K562 (cell line): ENCODE results near the gene NODAL. TPM values are rescaled to one million over a fixed set of nuclear protein-coding genes. Genes with fewer than 3 reads are reported as not detected.
A peak's percentile ranks its signal among the peaks of the same experiment; 100 is the strongest.

Experiments
- CBFA2T3 ChIP-seq: fragments of 450-650 bp; IDR thresholded peaks from 2 replicates; pipeline ENCODE4 v1.6.1; 2017
- CBX2 ChIP-seq: fragments of 200-600 bp; sonication (generic); IDR thresholded peaks from one replicate; pipeline ENCODE4 v1.6.1; 2012; ENCODE audit warnings: mild to moderate bottlenecking, low read length, inconsistent platforms; ENCODE audit not compliant: insufficient read depth, poor library complexity, severe bottlenecking
- CBX5 ChIP-seq: IDR thresholded peaks from 2 replicates; pipeline ENCODE4 v1.6.1; 2014; ENCODE audit warnings: low read depth, borderline replicate concordance
- CTCFL ChIP-seq: IDR thresholded peaks from 2 replicates; pipeline ENCODE4 v1.6.1; 2011; ENCODE audit warnings: borderline replicate concordance, low read depth, mild to moderate bottlenecking, moderate library complexity, low read length; ENCODE audit not compliant: insufficient read depth, poor library complexity, severe bottlenecking
- DPF2 ChIP-seq: fragments of 450-650 bp; IDR thresholded peaks from 2 replicates; pipeline ENCODE4 v1.6.1; 2016
- EGR1 ChIP-seq: fragments of 450-650 bp; conservative IDR thresholded peaks from 2 replicates; pipeline ENCODE4 v1.6.1; 2017; ENCODE audit warnings: mild to moderate bottlenecking
- GABPB2 ChIP-seq: fragments of 250-450 bp; sonication (Bioruptor Pico); conservative IDR thresholded peaks from 2 replicates; pipeline ENCODE4 v1.5.1; 2021; ENCODE audit warnings: mild to moderate bottlenecking
- HMG20B ChIP-seq: fragments of 250-450 bp; sonication (Bioruptor Pico); IDR thresholded peaks from 2 replicates; pipeline ENCODE4 v1.5.0; 2021; ENCODE audit warnings: mild to moderate bottlenecking
- HNRNPLL ChIP-seq: fragments of 200-400 bp; formaldehyde crosslinking; IDR thresholded peaks from 2 replicates; pipeline ENCODE4 v1.6.1; 2017; ENCODE audit warnings: low read length, low read depth, mild to moderate bottlenecking; ENCODE audit not compliant: poor library complexity, severe bottlenecking
- JUND ChIP-seq, 2 experiments: IDR thresholded peaks; 2 replicates in 1 of 2; 3 replicates in 1 of 2; pipeline ENCODE4 v1.6.1; 2011; ENCODE audit warnings: borderline replicate concordance in 2 of 2, low read depth in 2 of 2, low read length in 2 of 2, improper control_type of control experiment in 1 of 2, missing biosample characterization in 1 of 2, missing genetic modification characterization in 1 of 2, missing genetic modification reagents in 1 of 2
- KAT2B ChIP-seq: IDR thresholded peaks from one replicate; pipeline ENCODE4 v1.6.1; 2012; ENCODE audit warnings: low read depth, mild to moderate bottlenecking, control low read depth, inconsistent platforms, low read length, moderate library complexity
- MIER1 ChIP-seq: fragments of 450-650 bp; IDR thresholded peaks from 2 replicates; pipeline ENCODE4 v1.6.1; 2016; ENCODE audit warnings: antibody characterized with exemption, mild to moderate bottlenecking, low read depth
- OTX1 ChIP-seq: fragments of 450-650 bp; formaldehyde crosslinking; IDR thresholded peaks from 2 replicates; pipeline ENCODE4 v1.4.0; 2022; ENCODE audit warnings: mild to moderate bottlenecking
- PHF21A ChIP-seq: fragments of 450-650 bp; IDR thresholded peaks from 2 replicates; pipeline ENCODE4 v1.6.1; 2017; ENCODE audit warnings: low read depth, borderline replicate concordance
- PML ChIP-seq: IDR thresholded peaks from 2 replicates; pipeline ENCODE4 v1.6.1; 2012; ENCODE audit warnings: low read length, inconsistent platforms
- PRPF4 ChIP-seq: fragments of 200-400 bp; formaldehyde crosslinking; IDR thresholded peaks from one replicate; pipeline ENCODE4 v1.6.1; 2017; ENCODE audit warnings: low read length, low read depth, mild to moderate bottlenecking; ENCODE audit not compliant: insufficient read depth, poor library complexity, severe bottlenecking
- RCOR1 ChIP-seq, 2 experiments: IDR thresholded peaks; 2 replicates each; pipeline ENCODE4 v1.6.1; 2012; ENCODE audit warnings: low read depth in 2 of 2, low read length in 2 of 2, borderline replicate concordance in 1 of 2, improper control_type of control experiment in 1 of 2
- SMC3 ChIP-seq: conservative IDR thresholded peaks from 2 replicates; pipeline ENCODE4 v1.6.1; 2011; ENCODE audit warnings: low read depth, low read length, improper control_type of control experiment; ENCODE audit not compliant: insufficient read depth
- WHSC1 ChIP-seq: IDR thresholded peaks from one replicate; pipeline ENCODE4 v1.6.1; 2012; ENCODE audit warnings: low read length, control low read depth, inconsistent platforms
- XRCC5 ChIP-seq: fragments of 200-400 bp; formaldehyde crosslinking; IDR thresholded peaks from 2 replicates; pipeline ENCODE4 v1.6.1; 2017; ENCODE audit warnings: low read depth, mild to moderate bottlenecking, low read length
- ZBTB2 ChIP-seq: fragments of 450-650 bp; IDR thresholded peaks from 2 replicates; pipeline ENCODE4 v1.6.1; 2016; ENCODE audit warnings: antibody characterized with exemption
- ZBTB43 ChIP-seq: sonication (generic); formaldehyde crosslinking; IDR thresholded peaks from 2 replicates; pipeline ENCODE4 v1.8.0; 2023; ENCODE audit warnings: mild to moderate bottlenecking, missing genetic modification reagents
- ZNF699 ChIP-seq: fragments of 250-450 bp; sonication (Bioruptor Pico); IDR thresholded peaks from 2 replicates; pipeline ENCODE4 v1.8.0; 2021; ENCODE audit warnings: mild to moderate bottlenecking, moderate library complexity; ENCODE audit not compliant: insufficient replicate concordance
- polyA plus RNA-seq, 8 experiments: library from polyadenylated mRNA; depleted of rRNA in 4 of 8; stranded (reverse) in 5 of 8; unstranded in 3 of 8; fragments of >200 nt; fragmentation: Nextera tagmentation in 2 of 8; fragmentation: Illumina TruSeq in 1 of 8; extraction: Ambion mirVana in 2 of 8; extraction: Trizol in 1 of 8; gene quantifications; 2 replicates each; pipeline versions ENCODE4 v1.2.1 to v1.2.3, GENCODE V29; 2011 to 2014; ENCODE audit warnings: inconsistent platforms in 1 of 8, missing spikeins in 1 of 8
- total RNA-seq, 7 experiments: library from RNA; depleted of rRNA in 6 of 7; stranded (reverse); fragments of >200 nt in 6 of 7; fragmentation: Illumina TruSeq in 2 of 7; extraction: Trizol in 2 of 7; gene quantifications; 2 replicates each; pipeline versions ENCODE4 v1.2.1 to v1.2.3, GENCODE V29; 2011 to 2021; ENCODE audit warnings: low replicate concordance in 1 of 7

Gene NODAL
- total and polyA plus RNA-seq, 9 of the 15 experiments (the other 6 are each of a cell fraction or from before 2014, with no cell fraction given), result not detected

GRCh38 chr10:70461397-70462348 is 20.2 kb upstream of the NODAL start (continued):
- TF ChIP-seq ZBTB43 (no peak), PML (no peak), ZNF699 (no peak), DPF2 (no peak), HNRNPLL (no peak), CBX2 (no peak), GABPB2 (no peak), XRCC5 (peak; percentile 42; the same call in 1 of the 2 replicates), CTCFL (no peak), MIER1 (no peak), PHF21A (no peak), HMG20B (CRISPR knock-in tag) (no peak), RCOR1 (IDR thresholded peaks at IDR 0.05; ENCODE audit: borderline replicate concordance in 1 of 2, low read depth in 2 of 2, low read length in 2 of 2) (peak in 1 of 2 experiments; percentile 46; a peak in 1 of 4 replicates), KAT2B (no peak), WHSC1 (no peak), SMC3 (peak; percentile 92), CBX5 (no peak), JUND (IDR thresholded peaks at IDR 0.05; ENCODE audit: borderline replicate concordance, low read depth, low read length) (peak; percentile 47; the same call in 1 of the 2 replicates), JUND (tag; IDR thresholded peaks at IDR 0.05; ENCODE audit: borderline replicate concordance, low read depth, low read length) (no peak), ZBTB2 (no peak), EGR1 (no peak), CBFA2T3 (no peak), PRPF4 (no peak), OTX1 (CRISPR knock-in tag) (no peak)
